NCI-H2196 treated with DMSO at 0.1 percent for 48 hours (cell line): ENCODE measurements around the gene CALHM2.
"Not testable (repeated sequence)": the region's sequence is repeated elsewhere in the genome, so short reads cannot be mapped to it uniquely, and the experiment has no call there.

Experiments
- DNase-seq: peaks from one replicate; lab custom pipeline; 2025; ENCODE audit not compliant: unreplicated experiment; lab: John Stamatoyannopoulos, UW

Gene CALHM2, protein sequence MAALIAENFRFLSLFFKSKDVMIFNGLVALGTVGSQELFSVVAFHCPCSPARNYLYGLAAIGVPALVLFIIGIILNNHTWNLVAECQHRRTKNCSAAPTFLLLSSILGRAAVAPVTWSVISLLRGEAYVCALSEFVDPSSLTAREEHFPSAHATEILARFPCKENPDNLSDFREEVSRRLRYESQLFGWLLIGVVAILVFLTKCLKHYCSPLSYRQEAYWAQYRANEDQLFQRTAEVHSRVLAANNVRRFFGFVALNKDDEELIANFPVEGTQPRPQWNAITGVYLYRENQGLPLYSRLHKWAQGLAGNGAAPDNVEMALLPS

DNA sequence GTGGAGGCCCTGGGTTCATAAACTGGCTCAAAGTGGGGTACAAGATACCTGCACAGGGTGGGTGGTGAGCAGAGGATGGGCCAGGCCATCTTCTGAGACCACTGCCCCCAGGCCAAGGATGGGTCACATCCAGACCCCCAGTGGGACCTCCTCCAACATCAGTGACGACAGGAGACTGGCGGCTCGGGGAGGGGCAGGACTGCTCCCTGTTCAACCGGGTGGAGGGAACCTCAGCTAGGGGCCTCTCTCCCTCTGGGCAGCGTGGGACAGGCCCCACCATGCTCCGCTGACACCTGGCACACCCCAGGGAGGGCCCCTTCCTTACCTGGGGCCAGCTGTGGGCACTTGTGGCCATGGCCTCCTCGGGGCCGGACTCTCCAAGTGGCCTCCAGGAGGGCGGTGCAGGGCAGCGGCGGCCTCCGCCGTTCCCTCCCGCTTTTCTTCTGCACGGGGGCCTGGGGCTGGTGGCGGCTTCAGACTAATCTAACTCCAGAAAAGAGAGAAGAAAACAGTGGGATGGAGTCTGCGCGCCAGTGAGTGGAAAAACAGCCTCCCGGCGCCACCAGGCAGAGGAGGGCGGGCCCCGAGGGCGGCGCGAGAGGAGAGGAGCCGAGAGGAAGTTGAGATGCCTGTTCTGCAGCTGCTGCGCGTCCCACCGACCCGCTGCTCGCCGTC lies at the start of gene CALHM2:
Gene CALHM2, minus strand, starts transcription at position 540 of the 675 bp plus-strand sequence. CDS start 2,429 bp downstream, outside the sequence.
- DNase-seq, result no peak

DNA sequence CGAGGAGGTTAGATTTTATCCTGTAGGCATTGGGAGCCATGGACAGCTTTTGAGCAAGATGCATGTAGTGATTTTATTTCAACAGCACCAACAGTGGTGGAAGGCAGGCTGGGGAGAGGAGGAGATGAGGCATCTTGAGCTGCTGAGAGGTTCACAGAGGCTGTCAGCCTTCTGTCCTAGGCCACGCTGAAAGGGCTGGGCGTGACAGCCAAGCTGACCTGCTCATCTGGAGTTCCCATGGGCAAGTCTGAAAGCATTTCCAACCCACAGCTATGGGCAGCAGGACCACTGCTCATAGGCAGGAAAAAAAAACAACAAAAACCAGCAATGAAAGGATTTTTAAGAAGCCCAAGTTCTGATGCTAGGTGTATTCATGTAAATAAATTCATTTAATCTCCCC lies 49.0 kb upstream of the CALHM2 start:
- DNase-seq, result no peak

DNA sequence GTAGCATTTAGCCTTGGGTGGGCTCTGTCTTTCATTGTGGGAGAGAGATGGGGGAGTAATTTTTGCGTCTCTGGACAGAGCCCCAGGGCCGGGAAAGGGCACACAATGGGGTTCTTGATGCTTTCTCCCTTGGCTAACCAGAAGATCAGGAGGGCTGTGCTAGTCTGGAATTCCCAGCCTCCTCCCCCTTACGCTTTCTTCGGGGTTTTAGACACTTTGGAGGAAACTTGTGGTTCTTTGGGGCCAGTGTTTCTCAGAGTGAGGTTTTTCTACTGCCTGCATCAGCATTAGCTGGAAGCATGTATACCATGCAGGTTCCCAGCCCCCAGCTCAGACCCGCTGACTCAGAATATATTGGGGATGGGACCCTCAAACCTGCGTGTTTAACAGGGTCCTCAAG lies 48.3 kb upstream of the CALHM2 start:
- DNase-seq, result no peak

DNA sequence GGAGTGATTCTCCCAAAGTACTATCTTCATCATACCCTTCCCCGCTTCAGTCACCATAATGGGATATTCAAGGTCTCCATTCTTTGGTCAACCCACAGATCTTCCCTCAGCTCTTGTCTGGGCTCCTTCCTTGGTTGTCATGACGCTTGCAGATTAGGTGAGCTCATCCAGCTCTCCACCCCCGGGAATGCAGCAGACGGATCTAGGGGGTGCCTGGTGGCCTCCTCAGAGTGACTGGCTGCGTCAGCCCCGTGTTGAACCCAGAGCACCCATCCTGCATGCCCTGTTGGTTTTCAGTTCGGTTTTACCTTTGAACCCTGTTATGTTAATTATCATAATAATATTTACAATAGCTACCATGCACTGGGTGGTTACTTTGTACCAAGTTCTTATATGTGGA lies 47.7 kb upstream of the CALHM2 start:
- DNase-seq, result no peak

DNA sequence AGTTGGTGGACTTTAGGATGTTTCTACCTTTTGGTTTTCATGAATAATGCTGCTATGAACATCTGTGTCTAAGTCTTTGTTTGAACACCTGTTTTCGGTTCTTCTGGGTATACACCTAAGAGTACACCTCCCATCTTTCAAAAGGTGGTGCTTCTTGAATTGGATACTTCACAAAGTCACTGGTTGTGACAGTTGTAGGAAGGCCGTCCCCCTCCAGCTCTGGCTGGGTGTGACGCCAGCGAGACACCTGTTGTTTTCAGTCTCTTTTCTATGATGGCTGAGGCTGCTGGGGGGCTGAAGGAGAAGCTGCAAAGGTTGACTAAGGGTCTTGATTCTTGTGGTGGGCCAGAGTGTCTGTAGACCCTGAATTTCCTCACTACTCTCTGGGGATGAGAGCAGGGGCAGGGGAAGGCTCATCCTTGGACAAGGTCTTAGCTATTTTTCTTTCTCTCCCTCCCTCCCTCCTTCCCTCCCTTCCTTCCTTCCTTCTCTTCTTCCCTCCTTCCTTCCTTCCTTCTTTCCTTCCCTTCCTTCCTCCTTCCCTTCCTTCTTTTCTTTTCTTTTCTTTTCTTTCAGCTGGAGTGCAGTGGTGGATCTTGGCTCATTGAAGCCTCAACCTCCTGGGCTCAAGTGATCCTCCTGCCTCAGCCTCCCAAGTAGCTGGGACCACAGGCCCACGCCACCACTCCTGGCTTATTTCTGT lies 46.9 kb upstream of the CALHM2 start:
- DNase-seq, result no peak

DNA sequence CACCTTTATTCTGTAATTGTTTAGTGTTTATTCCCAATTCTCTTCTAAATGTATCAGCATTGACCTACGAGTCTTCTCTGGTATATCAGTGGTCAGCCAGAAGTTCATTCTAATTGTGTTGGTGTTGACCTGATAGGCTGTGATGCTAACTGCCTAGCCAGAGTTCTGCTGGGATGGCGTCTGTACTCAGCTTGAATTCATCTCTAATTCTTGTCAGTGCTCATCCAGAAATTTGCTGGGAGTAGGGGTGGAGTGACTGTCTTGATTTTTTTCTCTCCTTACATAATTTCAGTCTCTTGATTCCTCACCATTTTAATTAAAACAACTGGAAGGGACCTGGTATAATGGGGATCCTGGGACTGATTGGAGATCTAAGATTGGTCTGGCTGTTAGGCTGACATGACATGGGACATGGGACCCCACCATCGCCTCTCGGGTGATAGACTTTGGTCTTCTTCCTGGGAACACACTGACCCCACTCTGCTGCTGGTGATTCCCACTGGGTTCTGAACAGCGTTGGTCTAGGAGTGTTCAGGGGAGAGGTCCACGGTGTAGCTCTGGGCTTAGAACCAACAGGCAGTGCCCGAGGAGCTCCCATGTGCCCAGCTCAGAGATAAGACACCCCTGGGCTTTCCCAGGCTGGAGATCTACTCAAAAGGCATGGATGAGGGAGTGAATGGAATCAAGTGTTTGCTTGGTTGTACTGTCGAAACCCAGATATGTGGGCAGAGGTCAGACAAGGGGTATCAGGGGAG lies 45.2 kb upstream of the CALHM2 start:
- no peak for DNase-seq

DNA sequence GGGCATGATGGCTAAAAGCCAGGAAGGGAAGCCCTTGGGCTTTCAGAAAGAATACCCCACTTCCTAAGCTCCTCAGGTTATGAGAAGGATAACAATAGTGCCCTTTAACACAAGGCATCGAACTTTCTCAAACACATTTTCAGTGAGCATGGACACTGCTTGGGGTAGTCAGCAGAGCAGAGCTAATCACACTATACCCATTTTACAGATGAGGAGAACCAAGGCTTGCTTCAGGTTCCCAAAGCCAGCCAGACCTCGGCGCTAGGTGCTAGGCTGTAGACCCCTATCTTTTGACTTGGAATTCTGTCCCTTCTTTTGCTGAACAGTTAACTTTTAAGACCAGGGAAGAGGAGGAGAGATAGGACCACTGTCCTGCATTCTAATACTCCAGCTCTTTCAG lies 43.2 kb upstream of the CALHM2 start:
- no peak for DNase-seq

DNA sequence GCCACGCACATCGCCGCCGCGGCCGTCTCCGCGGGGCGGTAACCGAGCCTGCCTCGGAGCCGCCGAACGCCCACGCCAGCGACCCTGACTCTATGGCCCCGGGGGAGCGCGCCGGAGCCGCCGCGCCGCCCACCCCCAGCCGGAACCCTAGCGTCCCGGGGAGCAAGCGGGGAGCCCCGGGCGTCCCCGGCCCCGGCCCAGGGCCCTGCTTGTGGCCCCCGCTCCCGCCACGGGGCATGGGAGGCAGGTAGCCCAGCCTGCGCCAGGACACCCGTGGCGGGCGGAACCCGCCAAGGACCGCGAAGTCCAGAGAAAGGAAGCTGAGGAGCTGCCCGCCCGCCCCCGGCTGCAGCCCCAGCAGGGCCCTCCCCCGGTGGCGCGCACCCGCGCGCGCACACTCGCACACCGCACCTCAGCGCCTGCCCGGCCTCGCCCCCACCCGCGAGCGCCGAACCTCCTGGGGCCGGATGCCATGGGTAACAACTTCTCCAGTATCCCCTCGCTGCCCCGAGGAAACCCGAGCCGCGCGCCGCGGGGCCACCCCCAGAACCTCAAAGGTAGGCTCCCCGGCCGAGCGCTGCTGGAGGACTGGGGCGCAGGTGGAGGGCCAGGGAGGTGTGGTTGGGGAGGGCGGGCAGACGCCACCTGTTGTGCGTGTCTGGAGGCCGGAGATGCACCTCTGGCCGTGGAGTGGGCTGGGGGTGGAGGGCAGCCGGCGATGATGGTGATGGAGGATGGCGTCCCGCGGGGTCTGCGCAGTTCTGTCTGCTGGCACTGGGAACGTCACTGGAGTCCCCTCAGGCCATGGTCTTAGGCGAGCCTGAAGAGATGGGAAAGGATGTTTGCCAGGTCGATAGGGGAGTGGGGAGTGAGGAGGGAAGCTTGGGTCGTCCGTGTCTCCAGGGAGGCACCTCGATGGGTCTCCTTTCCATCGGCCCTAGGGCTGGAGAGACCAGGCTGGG lies 42.0 kb upstream of the CALHM2 start:
- no peak for DNase-seq

DNA sequence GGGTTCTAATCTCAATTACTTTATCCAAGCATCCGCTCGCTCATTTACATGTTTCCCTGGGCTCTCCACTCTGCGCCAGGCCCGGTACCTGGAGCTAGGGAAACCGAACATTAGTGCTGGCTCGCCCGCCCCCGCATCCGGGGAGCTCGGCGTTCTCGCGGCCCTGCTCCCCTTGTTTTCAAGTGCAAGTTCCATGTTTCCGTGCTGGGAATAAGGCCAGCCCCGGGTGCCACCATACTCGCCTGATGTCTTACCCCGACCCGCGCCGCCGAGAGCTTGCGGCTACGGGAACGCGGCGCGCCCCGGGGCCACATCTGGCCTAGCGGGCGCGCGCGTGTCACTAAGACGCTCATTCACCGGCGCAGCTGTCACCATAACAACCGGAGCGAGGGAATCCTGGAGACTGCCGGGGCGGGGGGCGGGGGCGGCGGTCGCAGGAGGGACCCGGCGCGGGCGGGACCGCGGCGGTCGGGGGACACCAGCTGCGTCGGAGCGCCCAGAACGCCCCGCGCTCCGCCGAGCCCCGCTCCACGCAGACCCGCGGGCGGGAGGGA lies 41.3 kb upstream of the CALHM2 start, which contains the start of gene NEURL1:
Gene NEURL1, plus strand, starts transcription at position 344 of the 554 bp plus-strand sequence. CDS start 683 bp downstream, outside the sequence.
- no peak for DNase-seq

DNA sequence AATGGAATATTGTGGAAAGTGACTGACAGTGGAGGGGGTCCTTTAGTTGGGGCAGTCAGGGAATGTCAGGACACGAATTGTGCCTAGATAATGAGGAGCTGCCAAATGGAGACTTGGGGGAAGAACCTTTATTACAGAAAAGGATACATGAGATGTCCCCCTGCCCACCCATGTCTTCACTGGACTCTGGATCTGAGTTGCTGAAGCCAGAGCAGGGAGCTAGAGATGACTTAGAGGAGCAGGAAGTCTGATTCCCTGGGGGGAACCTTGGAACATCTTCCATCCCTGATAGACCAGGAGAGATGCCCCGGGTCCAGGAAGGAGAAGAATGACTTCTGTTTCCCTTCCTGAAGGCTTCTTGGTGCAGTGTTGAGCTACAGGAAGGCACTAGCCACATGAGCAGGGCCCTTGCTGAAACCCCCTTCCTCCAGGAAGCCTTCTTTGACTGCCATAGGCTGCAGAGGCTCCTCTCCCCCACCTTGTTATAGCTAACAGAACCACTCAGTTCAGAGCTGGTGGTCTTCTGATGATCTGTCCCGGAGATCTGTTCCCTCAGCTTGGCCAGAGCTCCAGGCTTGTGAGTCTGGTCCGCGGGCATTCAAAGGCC lies 40.6 kb upstream of the CALHM2 start:
- no peak for DNase-seq

DNA sequence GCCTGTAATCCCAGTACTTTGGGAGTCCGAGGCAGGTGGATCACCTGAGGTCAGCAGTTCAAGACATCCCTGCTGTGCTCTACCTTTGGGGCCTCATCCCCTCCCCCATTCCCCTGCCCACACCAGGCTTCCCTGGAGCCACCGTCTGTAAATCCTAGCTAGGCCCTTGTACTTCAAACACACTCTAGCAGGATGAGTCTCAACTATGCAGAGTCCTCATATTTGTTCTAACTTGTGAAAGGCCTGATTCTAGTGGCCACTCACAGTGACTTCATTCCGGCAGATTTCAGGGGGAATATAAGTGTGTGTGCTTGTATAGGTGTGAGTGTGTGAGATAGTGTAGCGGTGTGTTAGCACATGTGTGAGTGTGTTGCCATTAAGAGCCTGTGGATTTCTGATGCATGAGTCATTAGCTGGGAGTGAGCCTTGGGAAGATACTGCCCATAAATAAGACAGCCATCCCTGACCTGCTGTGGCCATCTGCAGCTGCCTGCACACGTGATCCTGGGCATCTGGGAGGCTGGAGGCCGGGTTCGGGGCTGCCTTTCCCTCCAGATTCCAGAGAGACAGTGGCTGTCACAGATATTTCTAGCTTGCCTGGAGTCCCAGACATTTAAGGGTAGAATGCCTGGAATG lies 39.7 kb upstream of the CALHM2 start:
- no peak for DNase-seq

DNA sequence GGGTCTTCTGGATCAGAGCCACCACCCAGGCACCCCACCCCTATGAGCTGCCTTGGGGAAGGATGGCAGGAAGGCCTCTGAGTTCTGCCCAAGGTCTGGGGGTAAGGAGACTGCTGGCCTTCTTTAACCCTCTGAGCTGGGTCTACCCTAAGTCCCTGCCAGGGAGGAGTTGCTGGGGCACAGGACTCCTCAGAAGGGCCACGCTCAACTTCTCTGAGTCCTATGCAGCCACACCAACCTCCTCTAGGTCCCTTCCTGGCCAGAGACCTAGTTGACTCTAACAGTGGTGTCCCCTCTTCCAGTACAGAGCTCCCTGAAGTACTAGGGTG lies 38.8 kb upstream of the CALHM2 start:
- DNase-seq, result no peak

DNA sequence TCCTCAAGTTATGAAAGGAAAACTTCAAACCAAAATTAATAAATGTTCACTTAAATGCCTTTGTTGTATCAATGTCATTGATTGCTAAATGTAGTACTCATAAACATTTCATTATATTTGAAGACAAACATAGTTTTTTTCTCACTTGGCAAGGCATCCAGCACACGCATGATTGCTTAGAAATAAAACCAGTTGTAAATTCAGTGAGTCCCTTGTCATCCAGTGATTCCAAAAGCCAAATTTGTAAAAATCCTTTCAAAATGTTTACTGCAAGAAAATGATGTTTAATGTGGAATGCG lies 35.2 kb upstream of the CALHM2 start:
- no peak for DNase-seq

DNA sequence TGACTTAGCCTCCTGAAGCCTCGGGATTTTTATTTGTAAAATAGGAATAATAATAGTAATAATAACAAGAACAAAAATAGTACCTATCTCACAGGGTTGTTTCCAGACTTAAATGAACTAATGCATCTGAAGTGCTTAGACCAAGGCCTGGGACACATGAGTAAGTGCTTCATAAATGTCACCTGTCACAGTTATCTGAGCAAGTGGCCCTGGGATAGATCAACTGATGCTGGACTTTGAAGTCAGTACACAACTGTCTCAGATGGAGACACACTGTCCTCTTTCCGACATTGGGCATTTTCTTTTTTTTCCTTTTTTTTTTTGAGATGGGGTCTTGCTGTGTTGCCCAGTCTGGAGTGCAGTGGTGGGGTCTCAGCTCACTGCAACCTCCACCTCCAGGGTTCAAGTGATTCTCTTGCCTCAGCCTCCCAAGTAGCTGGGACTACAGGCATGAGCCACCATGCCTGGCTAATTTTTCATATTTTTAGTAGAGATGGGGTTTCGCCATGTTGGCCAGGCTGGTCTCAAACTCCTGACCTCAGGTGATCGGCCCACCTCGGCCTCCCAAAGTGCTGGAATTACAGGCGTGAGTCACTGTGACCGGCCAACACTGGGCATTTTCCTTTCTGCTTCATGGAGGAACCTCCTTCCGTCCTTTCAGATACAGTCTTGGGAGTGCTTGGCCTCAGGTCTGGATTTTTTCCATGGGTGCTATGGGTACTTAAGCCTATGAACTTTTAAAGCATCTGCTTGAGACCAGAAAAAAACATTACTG lies 34.7 kb upstream of the CALHM2 start:
- not testable (repeated sequence) for DNase-seq

DNA sequence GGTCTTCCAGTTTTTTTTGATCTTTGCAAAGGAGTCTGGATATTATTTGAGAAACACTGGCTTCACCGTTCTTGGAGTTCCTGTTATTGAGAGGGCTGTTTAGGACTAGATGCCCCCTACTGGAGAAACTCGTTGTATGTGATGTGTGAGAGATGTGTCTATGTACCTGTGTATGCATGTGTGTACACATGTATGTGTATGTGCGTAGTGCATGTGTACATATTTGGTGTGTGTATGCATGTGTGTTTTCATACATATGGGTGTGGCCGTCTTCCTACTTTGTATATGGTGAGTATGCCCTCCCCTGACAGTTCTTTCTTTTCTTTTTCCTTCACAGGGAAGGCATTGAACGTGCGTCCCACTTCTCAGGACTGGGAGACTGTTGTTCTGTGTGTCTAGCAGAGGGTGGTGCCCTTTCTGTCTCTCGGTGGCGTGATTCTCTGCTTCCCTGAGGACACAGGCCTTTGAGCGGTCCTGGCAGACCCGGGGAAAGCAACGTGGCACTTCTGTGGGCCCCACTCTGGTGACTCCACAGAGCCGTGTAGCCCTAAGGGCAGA lies 29.9 kb upstream of the CALHM2 start:
- DNase-seq, result no peak

DNA sequence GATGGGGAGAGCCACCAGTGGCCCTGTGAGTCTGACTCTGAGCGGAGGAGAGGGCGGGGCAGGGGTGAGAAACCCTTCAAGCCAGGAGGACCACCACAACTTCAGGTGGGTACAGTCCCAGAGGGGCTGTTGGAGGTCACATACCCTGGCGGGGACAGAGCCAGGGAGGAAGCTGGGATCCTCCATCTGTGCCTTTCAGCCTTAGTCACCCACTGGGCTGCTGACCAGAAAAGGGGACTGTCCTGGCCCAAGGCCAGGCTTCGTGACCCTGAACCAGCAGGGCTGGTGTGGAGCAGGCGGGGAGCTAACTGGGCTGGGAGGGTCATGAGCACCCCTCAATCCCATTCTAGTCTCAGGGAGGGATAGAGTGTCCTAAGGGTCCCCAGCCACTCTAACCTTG lies 28.4 kb upstream of the CALHM2 start:
- DNase-seq, result no peak

DNA sequence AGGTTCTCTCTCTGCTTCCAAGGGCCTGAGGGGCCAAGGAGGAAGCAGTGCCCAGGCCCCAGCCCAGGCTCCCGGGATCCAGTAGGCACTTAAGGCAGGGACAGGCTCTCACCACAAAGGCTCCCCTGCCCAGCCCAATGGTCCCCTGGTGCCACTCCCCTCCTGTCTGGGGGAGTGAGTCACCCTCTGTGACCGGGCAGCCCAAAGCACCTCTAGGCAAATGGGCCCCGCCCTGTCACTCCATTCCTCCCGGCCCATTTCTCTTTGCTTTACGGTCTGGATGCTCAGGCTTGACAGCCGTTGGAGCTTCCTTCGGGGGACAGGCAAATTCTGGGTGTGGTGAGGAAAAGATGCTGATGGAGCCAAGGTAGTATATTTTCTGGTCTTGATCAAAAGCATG lies 27.0 kb upstream of the CALHM2 start, which contains the start of gene CALHM3:
Gene CALHM3, minus strand, starts transcription at position 106 of the 400 bp plus-strand sequence. CDS start 208 bp downstream, outside the sequence.
- no peak for DNase-seq

DNA sequence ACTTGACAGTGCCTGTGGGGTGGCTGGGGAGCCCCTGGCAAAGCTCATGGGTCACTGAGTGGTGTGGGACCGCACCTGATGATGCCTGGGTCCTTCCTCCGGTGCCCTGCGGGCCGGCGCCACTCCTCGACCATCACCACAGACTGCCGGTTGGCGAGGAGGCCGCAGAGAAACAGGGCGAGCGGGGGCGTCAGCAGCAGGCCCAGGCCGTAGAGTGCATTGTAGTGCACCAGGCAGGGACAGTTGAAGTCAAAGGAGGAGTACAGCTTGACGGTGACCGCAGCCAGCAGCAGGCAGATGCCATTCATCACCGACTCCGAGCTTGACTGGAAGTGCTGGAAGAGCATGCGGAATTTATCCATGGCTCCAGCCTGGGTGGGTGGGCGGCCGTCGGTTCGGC lies 26.5 kb upstream of the CALHM2 start:
- no peak for DNase-seq
